ENCODE results near the gene ANAPC16.
"Not testable (repeated sequence)": the region's sequence is repeated elsewhere in the genome, so short reads cannot be mapped to it uniquely, and the experiment has no call there.

ANAPC16 gene

GRCh38 chr10:72265990-72266865 is 50.4 kb downstream of the ANAPC16 start:
- no peak for DNase-seq

GRCh38 chr10:72267381-72267780 is 51.6 kb downstream of the ANAPC16 start:
- no peak for DNase-seq

DNA sequence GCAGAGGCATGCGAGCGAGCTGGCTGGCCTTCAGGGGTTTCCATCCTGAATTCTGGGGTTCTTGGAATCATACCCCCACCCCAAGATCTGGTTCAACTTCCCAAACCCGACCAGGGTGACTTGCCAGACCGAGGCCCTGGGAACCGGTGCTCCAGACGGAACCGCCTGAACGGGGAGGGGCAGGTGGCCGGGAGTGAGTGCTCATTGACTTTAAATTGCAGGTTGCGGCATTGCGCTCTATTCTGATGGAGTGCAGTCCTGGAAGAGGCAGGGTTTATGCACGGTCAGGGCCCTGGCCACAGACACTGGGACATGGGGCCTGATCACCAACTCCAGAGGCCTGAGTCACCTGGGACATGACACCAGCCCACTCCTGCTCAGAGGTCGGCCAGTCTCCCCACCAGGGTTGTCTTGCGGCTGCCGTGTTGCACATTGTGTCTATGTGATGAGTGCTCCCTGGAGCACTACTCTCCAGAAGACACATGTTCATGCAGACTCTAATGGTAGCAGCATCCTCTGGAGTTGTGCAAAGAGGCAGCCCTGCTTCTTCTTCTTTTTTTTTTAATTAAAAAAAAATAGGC is 52.1 kb downstream of the ANAPC16 start:
- no peak for DNase-seq

- DNase-seq, result not testable (repeated sequence)
These were observed 52.8 kb downstream of the ANAPC16 start for GRCh38 chr10:72268475-72269200.

- DNase-seq, result no peak
These were observed 54.9 kb downstream of the ANAPC16 start for GRCh38 chr10:72270607-72271281.

- no peak for DNase-seq
These were observed 57.0 kb downstream of the ANAPC16 start for GRCh38 chr10:72272689-72273409.

DNA sequence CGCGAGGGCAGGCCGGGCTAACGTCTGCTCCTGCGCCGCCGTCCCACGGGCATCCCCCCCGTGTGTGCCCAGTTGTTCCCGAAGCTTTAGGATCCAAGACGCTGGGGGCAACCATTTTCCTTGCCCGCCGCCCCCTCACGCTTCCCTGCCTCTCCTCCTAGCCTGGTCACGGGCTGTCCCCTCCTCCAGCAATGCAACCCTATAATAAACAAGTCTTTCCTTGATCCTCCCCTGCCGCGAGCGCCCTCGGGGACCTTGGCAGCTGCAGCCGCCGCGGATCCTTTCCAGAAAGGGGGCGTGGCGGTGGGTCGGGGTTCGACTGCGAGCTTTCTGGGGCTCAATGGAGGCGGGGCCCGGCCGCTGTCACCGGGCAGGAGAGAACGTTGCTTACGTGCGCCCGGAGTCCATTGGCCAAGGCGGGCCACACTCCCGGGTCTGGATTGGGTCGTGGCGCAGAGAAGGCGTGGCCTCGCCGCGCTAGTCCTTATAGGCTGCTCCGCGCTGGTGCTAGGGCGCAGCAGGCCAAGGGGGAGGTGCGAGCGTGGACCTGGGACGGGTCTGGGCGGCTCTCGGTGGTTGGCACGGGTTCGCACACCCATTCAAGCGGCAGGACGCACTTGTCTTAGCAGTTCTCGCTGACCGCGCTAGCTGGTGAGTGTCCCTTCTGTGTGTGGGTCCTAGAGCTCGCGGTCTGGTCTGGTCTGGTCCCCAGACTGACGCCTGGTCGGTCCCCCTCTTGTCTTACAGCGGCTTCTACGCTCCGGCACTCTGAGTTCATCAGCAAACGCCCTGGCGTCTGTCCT is 57.8 kb downstream of the ANAPC16 start, which contains the start of gene DDIT4:
TSS of gene DDIT4 (plus strand) at position 515 of the 803 bp plus-strand sequence. CDS start 293 bp downstream, outside the sequence.
- peak; percentile 97 for DNase-seq

GRCh38 chr10:72274213-72274729 is 58.5 kb downstream of the ANAPC16 start:
- no peak for DNase-seq

DNA sequence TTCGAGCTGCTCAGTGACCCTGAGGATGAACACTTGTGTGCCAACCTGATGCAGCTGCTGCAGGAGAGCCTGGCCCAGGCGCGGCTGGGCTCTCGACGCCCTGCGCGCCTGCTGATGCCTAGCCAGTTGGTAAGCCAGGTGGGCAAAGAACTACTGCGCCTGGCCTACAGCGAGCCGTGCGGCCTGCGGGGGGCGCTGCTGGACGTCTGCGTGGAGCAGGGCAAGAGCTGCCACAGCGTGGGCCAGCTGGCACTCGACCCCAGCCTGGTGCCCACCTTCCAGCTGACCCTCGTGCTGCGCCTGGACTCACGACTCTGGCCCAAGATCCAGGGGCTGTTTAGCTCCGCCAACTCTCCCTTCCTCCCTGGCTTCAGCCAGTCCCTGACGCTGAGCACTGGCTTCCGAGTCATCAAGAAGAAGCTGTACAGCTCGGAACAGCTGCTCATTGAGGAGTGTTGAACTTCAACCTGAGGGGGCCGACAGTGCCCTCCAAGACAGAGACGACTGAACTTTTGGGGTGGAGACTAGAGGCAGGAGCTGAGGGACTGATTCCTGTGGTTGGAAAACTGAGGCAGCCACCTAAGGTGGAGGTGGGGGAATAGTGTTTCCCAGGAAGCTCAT is 59.0 kb downstream of the ANAPC16 start:
- DNase-seq, result no peak

GRCh38 chr10:72275351-72276012 is 59.7 kb downstream of the ANAPC16 start:
- no peak for DNase-seq

GRCh38 chr10:72276013-72276387 is 60.2 kb downstream of the ANAPC16 start:
- no peak for DNase-seq

GRCh38 chr10:72276421-72277339 is 60.9 kb downstream of the ANAPC16 start:
- DNase-seq, result no peak

- DNase-seq, result no peak
These were observed 61.7 kb downstream of the ANAPC16 start for GRCh38 chr10:72277340-72277995.

GRCh38 chr10:72277996-72278667 is 62.3 kb downstream of the ANAPC16 start:
- DNase-seq, result no peak

DNA sequence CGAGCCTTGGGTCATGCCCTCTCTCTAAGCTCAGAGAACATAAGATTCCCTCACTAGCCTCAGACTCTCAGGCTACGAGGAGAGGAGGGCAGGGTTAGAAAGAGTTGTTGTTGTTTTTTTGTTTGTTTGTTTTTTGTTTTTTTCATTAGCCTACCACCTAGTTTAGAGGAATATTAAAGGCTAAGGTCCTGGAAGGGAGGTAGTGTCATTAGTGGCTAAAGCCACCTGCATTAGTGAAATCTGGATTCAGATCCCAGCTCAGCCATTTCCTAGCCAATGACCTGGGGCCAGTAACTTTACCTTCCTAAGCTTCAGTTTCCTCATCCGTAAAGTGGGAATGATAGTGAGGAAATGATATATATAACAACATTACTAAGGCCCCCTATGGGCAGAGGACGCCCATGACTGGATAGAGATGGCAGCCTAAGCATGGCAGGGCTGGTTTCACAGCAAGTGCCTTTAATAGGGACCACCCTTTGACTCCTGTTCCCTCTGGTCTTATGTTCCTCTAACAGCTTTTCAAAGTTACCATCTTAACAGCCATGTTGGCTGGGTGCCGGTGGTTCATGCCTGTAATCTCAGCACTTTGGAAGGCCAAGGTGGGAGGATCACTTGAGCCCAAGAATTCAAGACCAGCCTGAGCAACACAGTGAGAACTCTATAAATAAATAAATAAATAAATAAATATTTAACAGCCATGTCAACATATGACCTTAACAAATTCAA is 63.0 kb downstream of the ANAPC16 start:
- DNase-seq, result no peak

DNA sequence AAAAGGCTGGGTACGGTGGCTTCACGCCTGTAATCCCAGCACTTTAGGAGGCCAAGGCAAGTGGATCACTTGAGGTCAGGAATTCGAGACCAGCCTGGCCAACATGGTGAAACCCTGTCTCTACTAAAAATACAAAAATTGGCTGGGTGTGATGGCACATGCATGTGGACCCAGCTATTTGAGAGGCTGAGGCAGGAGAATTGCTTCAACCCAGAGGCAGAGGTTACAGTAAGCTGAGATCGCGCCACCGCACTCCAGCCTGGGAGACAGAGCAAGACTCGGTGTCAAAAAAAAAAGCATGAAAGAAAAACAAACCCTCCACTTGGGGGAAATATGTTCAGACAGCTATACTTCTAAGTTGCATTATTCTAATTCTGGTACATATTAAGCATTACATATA is 63.8 kb downstream of the ANAPC16 start:
- not testable (repeated sequence) for DNase-seq

DNA sequence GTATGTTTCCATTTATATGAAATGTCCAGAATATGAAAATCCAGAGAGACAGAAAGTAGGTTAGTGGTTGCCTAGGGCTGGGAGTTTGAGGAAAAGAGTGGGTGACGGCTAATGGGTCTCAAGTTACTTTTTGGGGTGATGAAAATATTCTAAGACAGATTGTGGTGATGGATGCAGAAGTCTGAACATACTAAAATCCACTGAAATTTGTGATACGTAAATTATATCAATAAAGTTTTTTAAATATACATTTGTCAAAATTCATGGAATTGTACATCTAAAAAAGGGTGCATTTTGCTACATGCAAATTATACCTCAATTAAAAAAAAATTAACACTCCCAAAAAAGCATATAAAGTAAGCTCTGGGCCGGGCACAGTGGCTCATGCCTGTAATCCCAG is 67.3 kb downstream of the ANAPC16 start:
- DNase-seq, result no peak
